HepG2 (cell line): Measurements from ENCODE around the gene RELB. TPM values are rescaled to one million over a fixed set of nuclear protein-coding genes. Genes with fewer than 3 reads are reported as not detected.

Experiments used
- ATAC-seq: fragments of 200-7000 bp; cut with Tn5 transposase; 3 replicates; pipeline ENCODE4 v1.9.1; 2020; ENCODE audit warnings: mild to moderate bottlenecking, moderate library complexity
- BruUV-seq: library from RNA; stranded (reverse); fragments of 400-500 nt; replicated peaks from 2 replicates; lab custom pipeline; 2021; lab: Mats Ljungman, UMichigan
- CTCF ChIA-PET: fragments of 300-600 bp; formaldehyde crosslinking; extraction: SDS; loops from one replicate; lab custom pipeline; 2021; ENCODE audit warnings: low total read pairs, inconsistent platforms, low intra/inter-chr PET ratio; lab: Yijun Ruan, JAX
- POLR2A ChIA-PET: fragments of 350-600 bp; sonication (Branson Sonifier 250); formaldehyde crosslinking; loops from one replicate; lab custom pipeline; 2020; ENCODE audit warnings: antibody characterized with exemption, inconsistent platforms; lab: Yijun Ruan, JAX
- DNase-seq: peaks from one replicate; pipeline ENCODE4 v3.0.0-alpha.2; 2015; ENCODE audit warnings: low spot score
- FAIRE-seq: peaks from 3 replicates; lab custom pipeline; 2011; peaks lifted over from hg19 to GRCh38; lab: Jason Lieb, UNC
- H2AFZ ChIP-seq: one replicate; pipeline ENCODE4 v1.6.1; 2011; ENCODE audit warnings: low read length, inconsistent platforms
- H3K27ac ChIP-seq: fragments of 300-600 bp; 3 replicates; pipeline ENCODE4 v1.8.0; 2011; ENCODE audit warnings: mixed run types, mild to moderate bottlenecking, mixed read lengths, low read length, inconsistent platforms; ENCODE audit not compliant: insufficient read depth; ENCODE audit errors: extremely low read length
- H3K27me3 ChIP-seq, 2 experiments: fragments of 200-600 bp in 1 of 2; 2 replicates in 1 of 2; 3 replicates in 1 of 2; pipeline versions ENCODE4 v1.6.0 to v1.8.0; 2011; ENCODE audit warnings: low read length in 2 of 2, mild to moderate bottlenecking in 2 of 2, moderate library complexity in 2 of 2, inconsistent platforms in 1 of 2; ENCODE audit not compliant: insufficient read depth in 2 of 2, control insufficient read depth in 1 of 2
- H3K36me3 ChIP-seq, 2 experiments: fragments of 200-600 bp in 1 of 2; replicated peaks in 1 of 2; 2 replicates in 1 of 2; 3 replicates in 1 of 2; pipeline versions ENCODE4 v1.5.1 to v1.8.0; 2011; ENCODE audit warnings: low read length in 2 of 2, inconsistent platforms in 1 of 2; ENCODE audit not compliant: insufficient read depth in 2 of 2, control insufficient read depth in 1 of 2
- H3K4me1 ChIP-seq: 2 replicates; pipeline ENCODE4 v1.5.1; 2012; ENCODE audit warnings: low read length, inconsistent platforms; ENCODE audit not compliant: insufficient read depth
- H3K4me2 ChIP-seq: 2 replicates; pipeline ENCODE4 v1.6.0; 2011; ENCODE audit warnings: low read depth, low read length, inconsistent platforms
- H3K4me3 ChIP-seq, 3 experiments: fragments of 200-600 bp in 1 of 3; sonication (generic), shearing (Covaris generic) in 1 of 3; replicated peaks in 1 of 3; 2 replicates each; pipeline ENCODE4 v1.5.1; 2011 to 2016; ENCODE audit warnings: low read length in 3 of 3, inconsistent platforms in 2 of 3, low read depth in 2 of 3, mild to moderate bottlenecking in 2 of 3, control low read depth in 1 of 3, mixed read lengths in 1 of 3; ENCODE audit not compliant: insufficient read depth in 1 of 3
- H3K79me2 ChIP-seq: one replicate; pipeline ENCODE4 v1.6.1; 2011; ENCODE audit warnings: low read length, inconsistent platforms; ENCODE audit not compliant: insufficient read depth
- H3K9ac ChIP-seq: 2 replicates; pipeline ENCODE4 v1.6.0; 2011; ENCODE audit warnings: mild to moderate bottlenecking, low read depth, low read length, inconsistent platforms; ENCODE audit not compliant: insufficient read depth
- H3K9me3 ChIP-seq: 2 replicates; pipeline ENCODE4 v1.5.1; 2012; ENCODE audit warnings: mild to moderate bottlenecking, low read length
- H4K20me1 ChIP-seq: 2 replicates; pipeline ENCODE4 v1.6.0; 2011; ENCODE audit warnings: inconsistent platforms, mild to moderate bottlenecking, low read length, moderate library complexity; ENCODE audit not compliant: insufficient read depth
- CCDC6 ChIP-seq: sonication (generic); formaldehyde crosslinking; IDR thresholded peaks from 2 replicates; pipeline ENCODE4 v1.8.1; 2022; ENCODE audit warnings: mild to moderate bottlenecking, missing genetic modification reagents, moderate library complexity
- HDAC2 ChIP-seq: sonication (generic); formaldehyde crosslinking; IDR thresholded peaks from 2 replicates; pipeline ENCODE4 v1.4.0; 2020; ENCODE audit warnings: missing genetic modification reagents
- HMGXB4 ChIP-seq, 2 experiments: sonication (generic) in 1 of 2; formaldehyde crosslinking in 1 of 2; IDR thresholded peaks; 2 replicates each; pipeline versions ENCODE4 v1.4.0 to v1.6.1; 2018 to 2020; ENCODE audit warnings: missing genetic modification reagents in 2 of 2, borderline replicate concordance in 1 of 2, low read depth in 1 of 2, mild to moderate bottlenecking in 1 of 2, missing biosample characterization in 1 of 2
- HNRNPL ChIP-seq: fragments of 200-400 bp; formaldehyde crosslinking; IDR thresholded peaks from 2 replicates; pipeline ENCODE4 v1.6.1; 2017; ENCODE audit warnings: mild to moderate bottlenecking, low read depth, low read length
- MAZ ChIP-seq, 2 experiments: sonication (generic) in 1 of 2; formaldehyde crosslinking in 1 of 2; IDR thresholded peaks; 2 replicates each; pipeline versions ENCODE4 v1.5.0 to v1.6.1; 2012 to 2020; ENCODE audit warnings: low read depth in 2 of 2, mild to moderate bottlenecking in 2 of 2, borderline replicate concordance in 1 of 2, improper control_type of control experiment in 1 of 2, low read length in 1 of 2, missing genetic modification reagents in 1 of 2, moderate library complexity in 1 of 2
- POLR2A ChIP-seq, 2 experiments: IDR thresholded peaks; 2 replicates each; pipeline ENCODE4 v1.6.1; 2011; ENCODE audit warnings: low read depth in 2 of 2, low read length in 2 of 2, mild to moderate bottlenecking in 1 of 2, moderate library complexity in 1 of 2; ENCODE audit not compliant: insufficient read depth in 1 of 2
- RBFOX2 ChIP-seq: fragments of 200-400 bp; formaldehyde crosslinking; IDR thresholded peaks from 2 replicates; pipeline ENCODE4 v1.6.1; 2017; ENCODE audit warnings: low read depth, mild to moderate bottlenecking, low read length
- RFXANK ChIP-seq: IDR thresholded peaks from 2 replicates; pipeline ENCODE4 v1.6.1; 2016
- SIX4 ChIP-seq: sonication (generic); formaldehyde crosslinking; IDR thresholded peaks from 2 replicates; pipeline ENCODE4 v1.4.0; 2020; ENCODE audit warnings: missing genetic modification reagents
- ZNF235 ChIP-seq: sonication (generic); formaldehyde crosslinking; IDR thresholded peaks from 2 replicates; pipeline ENCODE4 v1.8.1; 2023; ENCODE audit warnings: mild to moderate bottlenecking, missing genetic modification reagents, borderline replicate concordance
- ZNF329 ChIP-seq: sonication (generic); formaldehyde crosslinking; IDR thresholded peaks from 2 replicates; pipeline ENCODE4 v1.9.0; 2021; ENCODE audit warnings: low read depth, mild to moderate bottlenecking, missing genetic modification reagents
- ZNF33A ChIP-seq: sonication (generic); formaldehyde crosslinking; IDR thresholded peaks from 2 replicates; pipeline ENCODE4 v1.5.1; 2020; ENCODE audit warnings: missing genetic modification reagents, mild to moderate bottlenecking, moderate library complexity, borderline replicate concordance
- ZNF619 ChIP-seq: sonication (generic); formaldehyde crosslinking; IDR thresholded peaks from 2 replicates; pipeline ENCODE4 v1.4.0; 2020; ENCODE audit warnings: mild to moderate bottlenecking, missing genetic modification reagents
- ZNF629 ChIP-seq: sonication (generic); formaldehyde crosslinking; conservative IDR thresholded peaks from 2 replicates; pipeline ENCODE4 v1.5.0; 2020; ENCODE audit warnings: missing genetic modification reagents
- ZNF768 ChIP-seq: sonication (generic); formaldehyde crosslinking; IDR thresholded peaks from 2 replicates; pipeline ENCODE4 v1.4.0; 2020; ENCODE audit warnings: missing genetic modification reagents
- WGBS: methylation state at CpG from one replicate; pipeline ENCODE4 v1.1.6; 2017; ENCODE audit warnings: low lambda C conversion rate; 5-methylcytosine and 5-hydroxymethylcytosine counted together
- in situ Hi-C: cut with HindIII; loops from 2 replicates; pipeline ENCODE4 v1.10.0; 2017; ENCODE audit warnings: low pct_unique_long_range_greater_than_20kb; ENCODE audit not compliant: extremely low pct_ligation_motif_present
- intact Hi-C: fragments of 100-400 bp; cut with micrococcal nuclease; formaldehyde crosslinking; loops from one replicate; pipeline ENCODE4 v1.10.0; 2022; ENCODE audit not compliant: unreplicated experiment
- polyA plus RNA-seq, 8 experiments: library from polyadenylated mRNA; depleted of rRNA in 3 of 8; stranded (reverse) in 7 of 8; unstranded in 1 of 8; fragments of >200 nt; fragmentation: Illumina TruSeq in 4 of 8; extraction: Trizol in 4 of 8; gene quantifications; 2 replicates each; pipeline versions ENCODE4 v1.2.1 to v1.2.3, GENCODE V29; 2011 to 2016; ENCODE audit warnings: low read depth in 4 of 8, missing spikeins in 1 of 8, mixed read lengths in 1 of 8; ENCODE audit not compliant: insufficient read depth in 1 of 8
- total RNA-seq, 5 experiments: library from RNA; depleted of rRNA; stranded (reverse); fragments of >200 nt; fragmentation: Illumina TruSeq; extraction: Trizol; gene quantifications; 2 replicates each; pipeline ENCODE4 v1.2.3, GENCODE V29; 2016; ENCODE audit warnings: low read depth in 1 of 5

The RELB gene
- total and polyA plus RNA-seq, 2 of the 13 experiments (the other 11 are each of a cell fraction or from before 2014, with no cell fraction given): 1.9 to 3.5 TPM

- CTCF ChIA-PET: interaction anchor here (1.4 kb wide), 1 partner anchor 52 kb away, joined by 4 read pairs; no protein-coding TSS in a partner anchor
- Histone ChIP-seq H3K4me1 (peaks cover 63% of the 10 kb centered on the region), H3K36me3 (peaks cover 3 to 14% of the 10 kb centered on the region in 2 experiments), H3K9ac (peak overlapping the region; percentile 97), H3K4me3 (peak overlapping the region; percentile 93 to 100 (median 99)), H3K27ac (peak overlapping the region; percentile 73), H3K4me2 (peak overlapping the region; percentile 96), H2AFZ (no peak overlapping the region), H3K9me3 (no peaks in the 10 kb centered on the region), H4K20me1 (peaks cover 19% of the 10 kb centered on the region), H3K79me2 (peaks cover 59% of the 10 kb centered on the region), H3K27me3 (no peaks in the 10 kb centered on the region; a peak in 1 of 5 replicates)
- FAIRE-seq (no peak), ATAC-seq (peak; percentile 28; the same call in 2 of the 3 replicates), DNase-seq (no peak)
- WGBS: 2% methylated on average over 13 of the region's 40 CpGs
- in situ Hi-C loops: no loop called here
- TSS peak; percentile 49 for BruUV-seq
- POLR2A ChIA-PET: interaction anchor here (1.1 to 5.2 kb wide), 7 partner anchors 20 to 110 kb away, joined by 5 to 57 read pairs (median 9); partner anchors contain the start of genes APOE, NECTIN2 and TOMM40
- intact Hi-C loops: loop anchor here (10.0 kb wide), 1 partner anchor 111 kb away; the partner anchor contains the start of gene NECTIN2
- TF ChIP-seq ZNF33A (CRISPR knock-in tag) (no peak), SIX4 (no peak), ZNF619 (no peak), HNRNPL (no peak), ZNF235 (CRISPR knock-in tag) (0 out of 2 replicates have a peak, but pooled peaks have one; percentile 6), RBFOX2 (peak; percentile 22; the same call in 1 of the 2 replicates), CCDC6 (CRISPR knock-in tag) (0 out of 2 replicates have a peak, but pooled peaks have one; percentile 26), MAZ (IDR thresholded peaks at IDR 0.05; ENCODE audit: borderline replicate concordance, low read depth, low read length) (no peak), MAZ (CRISPR knock-in tag; IDR thresholded peaks at IDR 0.05; ENCODE audit: low read depth) (no peak), HMGXB4 (CRISPR knock-in tag; IDR thresholded peaks at IDR 0.05; ENCODE audit: borderline replicate concordance in 1 of 2, low read depth in 1 of 2) (peak in 1 of 2 experiments; percentile 19; a peak in 1 of 4 replicates), ZNF329 (CRISPR knock-in tag) (0 out of 2 replicates have a peak, but pooled peaks have one; percentile 53), RFXANK (CRISPR knock-in tag) (no peak), ZNF768 (peak; percentile 3; the same call in 1 of the 2 replicates), HDAC2 (CRISPR knock-in tag) (0 out of 2 replicates have a peak, but pooled peaks have one; percentile 18), POLR2A (IDR thresholded peaks at IDR 0.05; ENCODE audit: insufficient read depth in 1 of 2, low read depth in 2 of 2, low read length in 2 of 2) (peak in 1 of 2 experiments; percentile 44; a peak in 1 of 4 replicates), ZNF629 (CRISPR knock-in tag) (peak; percentile 91)
These were observed 45.5 kb upstream of the RELB start for GRCh38 chr19:44955505-44956439.
